GM12874 (cell line): ENCODE measurements around the gene C1orf21.

Source experiments
- TF ChIP-seq, protein P1 (sequence below): IDR thresholded peaks from 2 replicates; pipeline ENCODE4 v1.5.1; 2011; ENCODE audit warnings: low read depth, mild to moderate bottlenecking, control low read depth, low read length, moderate library complexity; ENCODE audit not compliant: insufficient read depth

C1orf21 gene

DNA sequence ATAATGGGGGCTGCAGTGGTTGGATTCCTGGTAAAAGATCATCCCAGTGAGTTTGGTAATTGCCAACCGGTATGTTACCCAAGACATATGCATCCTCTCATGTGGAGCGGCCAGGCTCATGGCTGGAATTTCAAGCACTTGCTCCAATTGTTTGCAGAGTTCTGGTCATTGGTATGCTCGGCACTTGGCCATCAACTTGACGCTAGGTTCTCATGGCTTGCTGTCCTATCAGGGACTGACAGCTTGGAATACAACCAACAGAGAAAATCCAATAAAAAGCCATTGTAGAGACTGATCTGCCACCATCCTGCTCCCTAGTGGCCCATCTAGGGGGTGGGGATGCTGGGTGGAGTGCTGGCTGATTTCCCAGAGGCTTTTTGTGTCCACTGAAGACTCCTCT, 247.0 kb downstream of the C1orf21 start:
- TF ChIP-seq, protein P1, sequence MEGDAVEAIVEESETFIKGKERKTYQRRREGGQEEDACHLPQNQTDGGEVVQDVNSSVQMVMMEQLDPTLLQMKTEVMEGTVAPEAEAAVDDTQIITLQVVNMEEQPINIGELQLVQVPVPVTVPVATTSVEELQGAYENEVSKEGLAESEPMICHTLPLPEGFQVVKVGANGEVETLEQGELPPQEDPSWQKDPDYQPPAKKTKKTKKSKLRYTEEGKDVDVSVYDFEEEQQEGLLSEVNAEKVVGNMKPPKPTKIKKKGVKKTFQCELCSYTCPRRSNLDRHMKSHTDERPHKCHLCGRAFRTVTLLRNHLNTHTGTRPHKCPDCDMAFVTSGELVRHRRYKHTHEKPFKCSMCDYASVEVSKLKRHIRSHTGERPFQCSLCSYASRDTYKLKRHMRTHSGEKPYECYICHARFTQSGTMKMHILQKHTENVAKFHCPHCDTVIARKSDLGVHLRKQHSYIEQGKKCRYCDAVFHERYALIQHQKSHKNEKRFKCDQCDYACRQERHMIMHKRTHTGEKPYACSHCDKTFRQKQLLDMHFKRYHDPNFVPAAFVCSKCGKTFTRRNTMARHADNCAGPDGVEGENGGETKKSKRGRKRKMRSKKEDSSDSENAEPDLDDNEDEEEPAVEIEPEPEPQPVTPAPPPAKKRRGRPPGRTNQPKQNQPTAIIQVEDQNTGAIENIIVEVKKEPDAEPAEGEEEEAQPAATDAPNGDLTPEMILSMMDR, result no peak

DNA sequence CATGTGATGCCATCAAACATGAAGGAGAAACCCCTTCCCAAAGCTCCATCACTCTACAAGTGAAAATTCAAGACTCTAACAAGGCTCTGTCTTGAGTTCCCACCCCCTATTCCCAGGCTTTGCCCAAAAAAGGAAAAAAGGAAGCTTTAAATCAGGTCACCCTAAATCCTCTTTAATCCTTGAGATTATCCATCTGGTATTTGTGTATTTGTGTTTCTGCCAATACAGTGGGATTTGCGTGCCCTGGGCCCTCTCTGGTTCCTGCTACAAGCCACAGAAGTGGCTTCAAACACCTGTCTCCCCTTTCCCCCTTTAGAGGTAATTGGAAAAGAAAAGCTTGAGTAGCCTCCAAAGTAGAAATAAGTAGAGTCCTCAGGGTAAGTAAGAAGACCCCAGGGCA, 247.5 kb downstream of the C1orf21 start:
- TF ChIP-seq, protein P1, result no peak

DNA sequence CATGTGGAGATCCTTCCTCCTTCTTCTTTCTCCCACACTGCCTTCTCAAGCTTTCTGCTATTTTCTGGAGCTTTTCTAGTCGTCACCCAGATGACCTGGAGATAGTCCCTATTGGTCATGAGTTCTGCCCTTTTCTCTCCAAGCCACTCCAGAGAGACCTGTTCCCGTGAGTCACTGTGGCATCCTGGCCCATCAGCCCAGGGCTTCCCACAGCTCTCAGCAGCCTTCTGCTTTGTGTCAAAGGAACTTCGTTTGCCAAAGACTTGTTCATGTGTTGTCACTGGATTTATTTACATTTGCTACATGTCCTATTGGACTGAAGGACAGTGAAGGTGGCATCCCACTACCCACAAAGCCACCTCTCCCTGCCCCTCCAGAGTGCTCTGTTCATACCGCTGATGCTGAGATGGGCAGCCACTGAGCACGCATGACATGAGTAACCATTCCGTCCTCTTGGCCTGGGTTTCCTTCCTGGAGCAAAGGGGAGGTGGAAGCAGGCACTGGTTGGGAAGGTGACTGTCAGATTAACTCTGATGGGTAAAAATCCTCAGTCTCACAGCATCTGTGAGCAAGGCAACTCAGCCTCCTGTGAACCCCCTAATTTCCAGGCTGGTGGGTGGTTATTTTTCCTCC, 248.6 kb downstream of the C1orf21 start:
- TF ChIP-seq, protein P1, result no peak

GRCh38 chr1:184635980-184636431, 249.2 kb downstream of the C1orf21 start:
- TF ChIP-seq, protein P1, result no peak

- TF ChIP-seq, protein P1, result no peak
These were observed 250.9 kb downstream of the C1orf21 start for GRCh38 chr1:184637664-184638240.

GRCh38 chr1:184639205-184639604, 252.4 kb downstream of the C1orf21 start:
- TF ChIP-seq, protein P1, result no peak

DNA sequence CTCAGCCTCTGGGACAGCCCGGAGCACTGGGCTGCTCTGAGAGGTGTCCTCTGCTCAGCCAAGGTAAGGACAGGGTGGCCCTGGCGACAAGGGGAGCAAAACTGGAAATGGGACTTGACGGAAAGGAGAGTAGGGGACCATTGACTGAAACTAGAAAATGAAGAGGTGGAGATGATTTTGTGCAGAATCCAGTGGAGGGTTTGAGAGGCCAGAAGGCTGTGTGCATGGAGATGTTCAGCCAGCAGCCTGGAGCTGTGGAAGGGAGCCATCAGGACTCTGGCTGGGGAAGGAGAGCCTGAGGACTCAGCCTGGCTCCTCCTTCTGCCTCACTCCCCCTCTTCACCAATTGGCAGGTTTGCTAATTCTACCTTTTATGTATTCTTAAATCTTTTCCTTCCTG, 253.7 kb downstream of the C1orf21 start:
- TF ChIP-seq, protein P1, result no peak
